Measurements from ENCODE around the gene VTN. TPM values are rescaled to one million over a fixed set of nuclear protein-coding genes. Genes with fewer than 3 reads are reported as not detected.

Gene VTN
- total and polyA plus RNA-seq, 5 donors, result 3.8 to 10.5 (median 4.0) TPM

GRCh38 chr17:28395426-28395825 lies 25.3 kb upstream of the VTN start:
- WGBS, result 62% methylated on average over 2 of the region's 2 CpGs
- ATAC-seq (no peak), DNase-seq (no peak)
- Histone ChIP-seq H3K27me3 (ENCODE audit: control insufficient read depth, insufficient read depth) (no peaks in the 10 kb centered on the region), H3K4me1 (ENCODE audit: control insufficient read depth, insufficient read depth, low read length) (no peaks in the 10 kb centered on the region), H3K27ac (ENCODE audit: low read length) (no peak overlapping the region), H3K4me3 (ENCODE audit: low read length) (no peak overlapping the region), H3K9me3 (ENCODE audit: control insufficient read depth, low read length) (no peaks in the 10 kb centered on the region)
- intact Hi-C loops (cut with DNase I), result no loop called here

- Histone ChIP-seq H3K27ac (ENCODE audit: low read length) (no peak overlapping the region), H3K4me3 (ENCODE audit: low read length) (no peak overlapping the region), H3K4me1 (ENCODE audit: control insufficient read depth, insufficient read depth, low read length) (no peaks in the 10 kb centered on the region), H3K27me3 (ENCODE audit: control insufficient read depth, insufficient read depth) (no peaks in the 10 kb centered on the region), H3K9me3 (ENCODE audit: control insufficient read depth, low read length) (no peaks in the 10 kb centered on the region)
- 85% methylated on average over 7 of the region's 7 CpGs for WGBS
- no peak for DNase-seq
- no peak for ATAC-seq
- intact Hi-C loops (cut with DNase I), result no loop called here
Measured at GRCh38 chr17:28394337-28395116, 24.4 kb upstream of the VTN start.

GRCh38 chr17:28392491-28392890 lies 22.4 kb upstream of the VTN start:
- Histone ChIP-seq H3K27me3 (ENCODE audit: control insufficient read depth, insufficient read depth) (no peaks in the 10 kb centered on the region), H3K4me1 (ENCODE audit: control insufficient read depth, insufficient read depth, low read length) (no peaks in the 10 kb centered on the region), H3K9me3 (ENCODE audit: control insufficient read depth, low read length) (no peaks in the 10 kb centered on the region), H3K4me3 (ENCODE audit: low read length) (no peak overlapping the region), H3K27ac (ENCODE audit: low read length) (no peak overlapping the region)
- ATAC-seq, result no peak
- 65% methylated on average over 10 of the region's 10 CpGs for WGBS
- no peak for DNase-seq
- intact Hi-C loops (cut with DNase I), result no loop called here

- WGBS, result 64% methylated on average over 2 of the region's 2 CpGs
- Histone ChIP-seq H3K27me3 (ENCODE audit: control insufficient read depth, insufficient read depth) (no peaks in the 10 kb centered on the region), H3K9me3 (ENCODE audit: control insufficient read depth, low read length) (no peaks in the 10 kb centered on the region), H3K27ac (ENCODE audit: low read length) (no peak overlapping the region), H3K4me3 (ENCODE audit: low read length) (no peak overlapping the region), H3K4me1 (ENCODE audit: control insufficient read depth, insufficient read depth, low read length) (no peaks in the 10 kb centered on the region)
- no peak for ATAC-seq
- DNase-seq, result no peak
- intact Hi-C loops (cut with DNase I), result no loop called here
Measured at GRCh38 chr17:28391401-28391800, 21.3 kb upstream of the VTN start.

- no peak overlapping the region for H3K4me3 ChIP-seq (ENCODE audit: low read length)
- no peak for DNase-seq
- H3K27ac ChIP-seq (ENCODE audit: low read length), result no peak overlapping the region
- 93% methylated on average over 1 of the region's 1 CpG for WGBS
- H3K27me3 ChIP-seq (ENCODE audit: control insufficient read depth, insufficient read depth), result no peaks in the 10 kb centered on the region
- no peak for ATAC-seq
- H3K4me1 ChIP-seq (ENCODE audit: control insufficient read depth, insufficient read depth, low read length), result no peaks in the 10 kb centered on the region
- intact Hi-C loops (cut with DNase I), result no loop called here
- H3K9me3 ChIP-seq (ENCODE audit: control insufficient read depth, low read length), result no peaks in the 10 kb centered on the region
Measured at GRCh38 chr17:28390984-28391383, 20.9 kb upstream of the VTN start.

- Histone ChIP-seq H3K27ac (ENCODE audit: low read length) (no peak overlapping the region), H3K9me3 (ENCODE audit: control insufficient read depth, low read length) (no peaks in the 10 kb centered on the region), H3K4me3 (ENCODE audit: low read length) (no peak overlapping the region), H3K4me1 (ENCODE audit: control insufficient read depth, insufficient read depth, low read length) (no peaks in the 10 kb centered on the region), H3K27me3 (ENCODE audit: control insufficient read depth, insufficient read depth) (no peaks in the 10 kb centered on the region)
- ATAC-seq (no peak), DNase-seq (no peak)
- intact Hi-C loops (cut with DNase I), result no loop called here
- 90% methylated on average over 2 of the region's 2 CpGs for WGBS
Measured at GRCh38 chr17:28390563-28390962, 20.5 kb upstream of the VTN start.

- Histone ChIP-seq H3K9me3 (ENCODE audit: control insufficient read depth, low read length) (no peaks in the 10 kb centered on the region), H3K27me3 (ENCODE audit: control insufficient read depth, insufficient read depth) (no peaks in the 10 kb centered on the region), H3K4me3 (ENCODE audit: low read length) (no peak overlapping the region), H3K27ac (ENCODE audit: low read length) (no peak overlapping the region), H3K4me1 (ENCODE audit: control insufficient read depth, insufficient read depth, low read length) (no peaks in the 10 kb centered on the region)
- ATAC-seq (no peak), DNase-seq (no peak)
- 86% methylated on average over 1 of the region's 1 CpG for WGBS
- intact Hi-C loops (cut with DNase I), result no loop called here
Measured at GRCh38 chr17:28390141-28390540, 20.0 kb upstream of the VTN start.

GRCh38 chr17:28388106-28388505 lies 18.0 kb upstream of the VTN start:
- H3K9me3 ChIP-seq (ENCODE audit: control insufficient read depth, low read length), result no peaks in the 10 kb centered on the region
- H3K4me1 ChIP-seq (ENCODE audit: control insufficient read depth, insufficient read depth, low read length), result no peaks in the 10 kb centered on the region
- H3K27ac ChIP-seq (ENCODE audit: low read length), result no peak overlapping the region
- DNase-seq, result no peak
- no peaks in the 10 kb centered on the region for H3K27me3 ChIP-seq (ENCODE audit: control insufficient read depth, insufficient read depth)
- no peak overlapping the region for H3K4me3 ChIP-seq (ENCODE audit: low read length)
- intact Hi-C loops (cut with DNase I), result no loop called here
- 95% methylated on average over 11 of the region's 11 CpGs for WGBS
- no peak for ATAC-seq

- DNase-seq (no peak), ATAC-seq (no peak)
- Histone ChIP-seq H3K9me3 (ENCODE audit: control insufficient read depth, low read length) (no peaks in the 10 kb centered on the region), H3K4me3 (ENCODE audit: low read length) (no peak overlapping the region), H3K4me1 (ENCODE audit: control insufficient read depth, insufficient read depth, low read length) (no peaks in the 10 kb centered on the region), H3K27ac (ENCODE audit: low read length) (no peak overlapping the region), H3K27me3 (ENCODE audit: control insufficient read depth, insufficient read depth) (no peaks in the 10 kb centered on the region)
- intact Hi-C loops (cut with DNase I), result no loop called here
Measured at GRCh38 chr17:28386391-28386790, 16.3 kb upstream of the VTN start.

GRCh38 chr17:28385406-28385805 lies 15.3 kb upstream of the VTN start:
- Histone ChIP-seq H3K9me3 (ENCODE audit: control insufficient read depth, low read length) (no peaks in the 10 kb centered on the region), H3K4me1 (ENCODE audit: control insufficient read depth, insufficient read depth, low read length) (no peaks in the 10 kb centered on the region), H3K27ac (ENCODE audit: low read length) (no peak overlapping the region), H3K4me3 (ENCODE audit: low read length) (no peak overlapping the region), H3K27me3 (ENCODE audit: control insufficient read depth, insufficient read depth) (no peaks in the 10 kb centered on the region)
- no peak for DNase-seq
- intact Hi-C loops (cut with DNase I), result no loop called here
- ATAC-seq, result peak; percentile 5 to 7
- 78% methylated on average over 8 of the region's 8 CpGs for WGBS

GRCh38 chr17:28385037-28385400 lies 14.9 kb upstream of the VTN start:
- H3K4me3 ChIP-seq (ENCODE audit: low read length), result peak overlapping the region; percentile 11
- intact Hi-C loops (cut with DNase I), result no loop called here
- DNase-seq (peak in 1 of 3 donors; percentile 61), ATAC-seq (peak; percentile 44 to 47)
- WGBS, result 40% methylated on average over 29 of the region's 29 CpGs
- no peaks in the 10 kb centered on the region for H3K4me1 ChIP-seq (ENCODE audit: control insufficient read depth, insufficient read depth, low read length)
- H3K9me3 ChIP-seq (ENCODE audit: control insufficient read depth, low read length), result no peaks in the 10 kb centered on the region
- H3K27ac ChIP-seq (ENCODE audit: low read length), result no peak overlapping the region
- no peaks in the 10 kb centered on the region for H3K27me3 ChIP-seq (ENCODE audit: control insufficient read depth, insufficient read depth)
